NCI-H2029 (cell line): ENCODE data around the gene ANAPC5.
"Not testable (repeated sequence)": the region's sequence is repeated elsewhere in the genome, so short reads cannot be mapped to it uniquely, and the experiment has no call there.

ENCODE experiments used
- DNase-seq: peaks from one replicate; lab custom pipeline; 2025; lab: John Stamatoyannopoulos, UW

ANAPC5 gene

DNA sequence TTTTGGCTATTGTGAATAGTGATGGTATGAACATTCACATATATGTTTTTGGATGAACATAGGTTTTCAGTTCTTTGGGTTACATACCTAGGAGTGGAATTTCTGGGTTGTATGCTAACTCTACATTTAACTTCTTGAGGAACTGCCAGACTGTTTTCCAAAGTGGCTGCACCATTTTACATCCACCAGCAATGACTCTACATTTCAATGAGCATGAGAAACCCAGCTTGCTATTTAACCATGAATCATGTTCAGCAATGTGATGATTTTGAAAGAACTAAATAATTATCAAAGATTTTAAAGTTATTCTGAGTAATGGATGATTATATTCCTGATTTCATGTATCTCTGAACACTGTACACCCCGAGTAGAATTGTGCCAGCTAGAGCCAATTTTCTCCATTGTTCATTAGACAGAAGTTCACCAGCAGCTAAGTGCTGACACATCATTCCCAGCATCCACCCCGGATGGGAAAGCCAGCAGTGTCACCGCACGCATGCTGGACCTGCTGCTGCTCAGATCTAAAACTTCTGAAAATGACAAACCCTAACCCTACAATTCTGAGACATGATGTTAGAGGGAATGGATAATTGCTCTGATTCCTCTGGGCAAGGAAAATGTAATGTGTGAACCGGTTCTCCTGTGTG lies 13.3 kb upstream of the ANAPC5 start:
- no peak for DNase-seq

DNA sequence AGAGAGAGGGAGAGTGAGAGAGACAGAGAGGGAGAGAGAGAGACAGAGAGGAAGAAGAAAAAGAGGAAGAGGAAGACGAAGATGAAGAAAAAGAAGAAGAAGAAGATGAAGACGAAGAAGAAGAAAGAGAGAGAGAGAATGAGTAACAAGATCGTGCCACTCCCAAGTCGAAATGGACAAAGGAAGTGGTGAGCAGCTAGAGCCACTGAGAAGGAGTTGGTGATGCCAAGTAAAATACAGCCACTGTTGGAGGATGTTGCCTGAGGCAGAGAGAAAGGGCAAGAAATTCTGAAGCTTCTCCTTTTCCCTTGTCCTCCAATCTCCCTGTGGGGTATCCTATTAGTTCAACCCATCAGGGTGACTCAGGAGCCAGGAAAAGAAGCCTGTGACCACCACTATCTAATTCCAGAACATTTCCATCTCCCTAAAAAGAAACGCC lies 12.5 kb upstream of the ANAPC5 start:
- DNase-seq, result no peak

DNA sequence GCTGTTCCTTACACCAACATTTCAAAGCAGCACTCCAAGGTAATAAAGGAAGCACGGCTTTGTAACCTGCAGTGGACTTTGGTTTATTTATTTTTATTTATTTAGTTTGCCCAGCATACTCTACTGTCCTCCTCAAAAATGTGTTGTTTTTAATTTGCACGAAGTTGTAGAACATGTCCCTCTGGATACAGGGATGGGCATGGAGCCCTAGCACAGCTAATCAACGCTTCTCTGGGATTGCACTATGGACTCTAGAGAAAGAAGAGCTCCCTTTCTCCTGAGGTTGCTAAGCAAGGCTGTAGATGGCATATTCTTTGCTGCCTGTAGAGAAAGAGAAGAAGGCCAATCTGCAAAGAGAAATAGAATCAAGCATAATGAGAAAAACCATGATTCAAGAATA lies 5.9 kb upstream of the ANAPC5 start:
- DNase-seq, result no peak

DNA sequence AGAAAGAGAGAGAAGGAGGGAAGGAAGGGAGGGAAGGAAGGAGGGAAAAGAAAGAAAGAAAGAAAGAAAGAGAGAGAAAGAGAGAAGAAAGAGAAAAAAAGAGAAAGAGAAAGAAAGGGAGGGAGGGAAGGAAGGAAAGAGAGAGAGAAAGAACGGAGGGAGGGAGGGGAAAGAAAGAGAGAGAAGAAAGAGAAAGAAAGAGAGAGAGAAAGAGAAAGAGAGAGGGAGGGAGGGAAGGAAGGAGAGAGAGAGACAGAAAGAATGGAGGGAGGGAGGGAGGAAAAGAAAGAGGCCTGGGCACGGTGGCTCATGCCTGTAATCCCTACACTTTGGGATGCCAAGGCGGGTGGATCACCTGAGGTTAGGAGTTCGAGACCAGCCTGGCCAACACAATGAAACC lies 5.1 kb upstream of the ANAPC5 start:
- no peak for DNase-seq

DNA sequence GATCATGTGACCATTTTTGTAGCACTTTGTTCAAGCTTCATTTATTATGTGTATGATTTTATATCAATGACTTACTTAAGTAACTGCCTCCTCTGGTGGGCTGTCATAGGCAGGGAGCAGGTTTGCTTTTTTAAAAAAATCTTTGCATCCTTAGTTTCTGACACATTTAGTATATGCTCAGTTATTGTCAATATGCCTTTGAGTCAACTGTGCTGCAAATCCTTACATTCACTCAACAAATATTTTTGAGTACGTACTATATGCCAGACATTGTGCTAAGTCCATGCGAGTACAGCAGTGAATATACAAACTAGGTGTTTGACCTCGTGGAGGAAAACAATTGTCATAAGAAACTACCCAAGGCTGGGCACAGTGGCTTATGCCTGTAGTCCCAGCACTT lies 4.4 kb upstream of the ANAPC5 start:
- no peak for DNase-seq

DNA sequence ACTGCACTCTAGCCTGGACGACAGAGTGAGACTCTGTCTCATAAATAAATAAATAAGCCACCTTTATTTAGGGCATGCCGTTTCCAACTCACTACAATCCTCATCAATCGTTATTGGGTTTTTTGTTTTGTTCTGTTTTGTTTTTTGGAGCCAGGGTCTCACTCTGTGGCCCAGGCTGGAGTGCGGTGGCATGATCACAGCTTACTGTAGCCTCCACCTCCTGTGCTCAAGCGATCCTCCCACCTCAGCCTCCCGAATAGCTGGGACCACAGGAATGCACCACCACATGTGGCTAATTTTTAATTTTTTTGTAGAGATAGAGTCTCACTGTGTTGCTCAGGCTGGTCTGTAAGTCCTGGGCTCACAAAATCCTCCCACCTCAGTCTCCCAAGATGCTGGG lies 3.6 kb upstream of the ANAPC5 start:
- no peak for DNase-seq

DNA sequence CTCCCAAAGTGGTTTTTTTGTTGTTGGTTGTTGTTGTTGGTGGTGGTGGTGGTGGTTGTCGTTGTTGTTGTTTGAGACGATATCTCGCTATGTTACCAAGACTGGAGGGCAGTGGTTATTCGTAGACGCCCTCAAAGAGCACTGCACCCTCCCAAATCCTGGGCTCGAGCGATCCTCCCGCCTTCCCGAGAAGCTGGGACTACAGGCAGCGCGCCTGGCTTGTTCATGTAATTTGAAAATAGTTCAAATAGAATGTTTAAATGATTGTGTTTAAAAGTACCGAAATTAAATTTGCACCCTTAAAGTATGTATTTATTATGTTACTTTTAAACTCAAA lies 439 bp upstream of the ANAPC5 start:
- DNase-seq, result peak; percentile 73

DNA sequence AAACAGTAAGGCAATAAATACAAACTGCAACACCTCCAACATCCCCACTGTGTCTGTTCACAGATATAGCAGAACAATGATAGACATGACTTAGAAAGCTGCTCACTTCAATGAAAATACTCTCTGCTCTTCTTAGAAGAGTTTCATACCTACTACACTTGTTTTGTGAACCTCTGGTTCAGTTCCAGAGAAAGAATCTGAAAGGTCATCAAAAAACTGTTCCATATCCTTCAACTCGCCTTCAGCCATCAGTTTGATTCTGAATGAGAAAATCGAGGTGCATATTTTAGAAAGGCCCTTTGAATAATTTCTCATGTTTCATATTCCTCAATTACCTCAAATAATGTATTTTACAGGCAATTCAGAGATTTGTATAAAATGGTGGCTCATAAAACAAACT lies 5.5 kb downstream of the ANAPC5 start:
- no peak for DNase-seq

DNA sequence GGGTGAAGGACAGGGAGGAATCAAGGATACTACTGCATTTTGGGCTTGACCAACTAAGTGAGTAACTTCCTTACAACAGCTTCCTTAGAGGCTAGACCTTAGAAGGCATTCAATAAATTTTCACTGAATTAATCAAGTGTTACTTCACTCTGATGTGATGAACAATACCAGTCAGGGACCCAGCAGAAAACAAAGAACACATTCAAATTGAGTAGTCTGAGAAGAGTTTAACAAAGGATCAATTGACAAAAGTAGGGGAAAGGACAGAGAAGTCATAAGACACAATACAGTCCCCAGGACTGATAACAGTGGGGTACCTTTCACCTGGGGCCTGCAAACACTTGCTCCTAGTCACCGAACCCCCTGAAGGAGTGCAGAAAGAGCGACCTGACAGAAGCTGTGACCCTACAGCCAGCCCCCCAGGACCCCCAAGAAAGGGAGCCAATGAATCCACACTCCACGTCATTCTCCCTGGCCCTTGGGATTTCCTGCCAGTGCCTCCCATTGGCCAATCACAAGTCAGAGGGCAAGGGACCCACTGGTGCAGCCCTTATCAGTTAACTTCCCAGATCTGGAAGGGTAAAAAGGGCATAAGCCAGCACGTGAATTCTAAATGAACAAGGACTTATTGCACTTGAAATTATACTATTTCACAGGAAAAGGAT lies 6.9 kb downstream of the ANAPC5 start:
- no peak for DNase-seq

DNA sequence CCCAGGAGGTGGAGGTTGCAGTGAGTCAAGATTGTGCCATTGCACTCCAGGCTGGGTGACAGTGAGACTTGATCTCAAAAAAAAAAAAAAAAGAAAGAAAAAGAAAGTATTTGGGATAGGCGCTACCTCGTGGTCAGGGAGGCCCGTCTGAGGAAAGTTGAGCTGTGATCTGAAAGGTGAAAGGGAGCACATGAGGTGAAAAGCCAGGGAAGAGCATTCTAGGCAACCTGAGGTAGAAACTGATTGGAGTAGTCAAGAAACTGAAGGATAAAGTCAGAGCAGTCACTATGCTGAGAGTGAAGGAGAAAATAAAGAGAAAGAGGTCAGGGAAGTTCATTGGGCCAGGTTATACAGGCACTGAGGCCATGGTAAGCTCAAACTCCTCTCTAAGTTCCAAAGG lies 7.7 kb downstream of the ANAPC5 start:
- DNase-seq, result no peak

DNA sequence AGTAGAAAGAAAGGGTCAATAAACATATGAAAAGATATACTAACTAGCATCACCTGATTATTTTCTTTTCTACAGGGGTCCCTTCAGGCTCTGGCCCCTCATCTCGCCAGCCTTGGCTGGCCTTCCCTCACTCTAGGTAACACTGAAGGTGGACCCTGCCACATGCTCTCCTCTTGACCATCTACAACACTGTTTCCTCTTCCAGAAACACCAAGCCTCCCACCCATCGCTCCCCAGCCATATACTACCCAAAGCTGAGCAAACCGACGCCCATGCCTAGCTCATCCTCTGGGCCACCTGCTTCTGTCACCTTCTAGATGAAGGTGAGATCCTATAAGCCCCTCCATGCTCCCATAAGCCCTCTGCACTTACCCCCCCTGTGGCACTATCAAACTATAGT lies 14.8 kb downstream of the ANAPC5 start:
- DNase-seq, result no peak

DNA sequence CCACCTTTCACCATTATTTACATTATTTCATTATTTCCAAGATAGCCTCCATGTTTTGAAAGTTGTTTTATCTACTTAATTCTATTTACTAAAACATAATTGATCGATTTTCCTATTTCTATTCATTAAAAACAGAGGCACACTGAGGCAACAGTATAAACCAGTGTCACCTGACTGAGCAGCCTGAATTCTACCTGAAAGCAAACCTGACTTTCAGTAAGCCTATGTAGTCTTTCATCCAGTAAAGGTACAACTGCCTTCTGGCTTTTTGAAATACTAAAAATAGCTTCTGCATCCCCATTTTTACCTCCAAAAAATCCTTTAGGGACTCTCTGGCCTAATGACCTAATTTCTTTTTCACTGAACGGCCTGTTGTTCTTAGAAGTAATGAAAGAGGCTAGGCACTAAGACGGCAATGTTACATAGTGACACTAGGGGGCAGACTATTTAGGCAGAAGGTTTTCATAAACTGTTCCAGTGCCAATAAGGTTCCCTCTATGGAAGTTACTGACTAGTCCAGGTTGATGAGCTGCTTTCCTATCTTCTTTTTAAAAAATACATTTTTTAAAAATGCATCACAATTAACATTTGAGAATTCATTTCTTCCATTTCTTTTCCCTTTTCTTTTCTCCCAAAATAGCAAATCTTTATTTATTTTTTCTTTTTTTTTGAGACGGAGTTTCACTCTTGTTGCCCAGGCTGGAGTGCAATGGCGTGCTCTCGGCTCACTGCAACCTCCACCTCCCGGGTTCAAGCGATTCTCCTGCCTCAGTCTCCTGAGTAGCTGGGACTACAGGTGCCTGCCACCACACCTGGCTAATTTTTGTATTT lies 17.5 kb downstream of the ANAPC5 start:
- DNase-seq, result peak; percentile 45

DNA sequence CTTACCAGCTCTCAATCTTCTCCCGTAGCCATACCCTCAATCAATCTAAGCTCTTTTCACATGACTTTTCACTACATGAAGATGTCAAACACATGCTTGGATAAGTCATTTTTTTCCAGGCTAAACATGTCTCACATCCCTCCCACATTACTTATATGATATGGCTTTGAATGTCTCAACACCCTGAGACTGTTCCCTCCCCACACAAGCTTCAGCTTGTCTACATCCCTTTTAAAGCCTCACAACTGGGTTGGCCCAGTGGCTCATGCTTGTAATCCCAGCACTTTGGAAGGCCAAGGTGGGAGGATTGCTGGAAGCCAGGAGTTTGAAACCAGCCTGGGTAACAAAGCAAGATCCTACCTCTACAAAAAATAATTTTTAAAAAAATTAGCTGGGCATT lies 18.5 kb downstream of the ANAPC5 start:
- no peak for DNase-seq

DNA sequence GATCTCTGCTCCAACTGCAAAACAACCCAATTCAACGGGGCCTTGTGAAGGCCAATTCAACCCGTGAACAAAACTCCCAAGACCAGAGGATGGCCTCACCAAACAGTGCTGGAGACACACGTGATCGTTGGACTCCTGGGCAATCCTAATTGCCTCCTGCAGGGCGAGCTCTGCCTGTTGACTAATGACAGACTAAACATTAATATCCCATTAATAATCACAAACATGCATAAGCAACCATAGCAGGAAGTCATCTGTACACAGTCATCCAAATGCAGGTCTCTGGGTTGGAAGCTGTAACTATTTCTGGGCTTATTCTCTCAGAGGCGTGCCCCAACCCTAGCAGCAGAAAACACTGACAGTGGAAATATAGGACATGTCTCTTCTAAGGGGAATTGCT lies 21.0 kb downstream of the ANAPC5 start:
- DNase-seq, result no peak

DNA sequence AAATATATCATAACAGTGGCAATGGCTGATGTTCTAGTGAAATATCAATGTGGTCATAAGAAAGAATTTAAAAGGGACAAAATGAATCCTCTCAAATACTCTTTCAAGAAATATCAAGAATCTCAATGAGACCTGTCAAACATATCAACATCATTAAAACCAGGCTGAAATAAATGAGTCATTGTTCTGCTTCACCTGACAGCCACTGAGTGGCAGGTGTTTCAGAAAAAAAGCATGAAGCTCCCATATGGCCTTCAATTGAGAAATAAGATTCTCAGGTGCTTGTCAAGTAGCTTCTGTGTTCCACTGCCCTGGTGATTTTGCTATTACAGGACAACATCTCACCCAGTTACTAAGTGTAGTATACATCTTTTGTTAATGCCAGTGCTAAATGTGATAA lies 21.5 kb downstream of the ANAPC5 start:
- DNase-seq, result no peak

DNA sequence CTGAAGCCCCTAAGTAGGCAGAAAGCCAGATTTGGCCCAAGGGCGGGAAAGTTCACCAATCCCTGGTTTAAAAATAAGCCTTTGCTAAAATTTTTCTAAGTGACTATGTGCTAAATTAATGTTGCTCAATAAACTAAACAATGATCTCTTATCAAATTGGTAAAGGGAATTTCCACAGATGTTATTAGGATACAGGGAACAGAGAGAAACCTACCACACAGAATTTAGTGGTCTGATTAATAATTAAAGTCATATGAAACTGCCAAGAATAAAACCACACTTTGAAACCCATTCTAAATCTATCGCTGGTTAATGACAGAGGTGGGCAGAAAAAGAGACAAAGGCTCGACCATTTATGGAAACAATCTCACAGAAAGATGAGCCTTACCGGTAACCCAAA lies 22.0 kb downstream of the ANAPC5 start:
- DNase-seq, result no peak

DNA sequence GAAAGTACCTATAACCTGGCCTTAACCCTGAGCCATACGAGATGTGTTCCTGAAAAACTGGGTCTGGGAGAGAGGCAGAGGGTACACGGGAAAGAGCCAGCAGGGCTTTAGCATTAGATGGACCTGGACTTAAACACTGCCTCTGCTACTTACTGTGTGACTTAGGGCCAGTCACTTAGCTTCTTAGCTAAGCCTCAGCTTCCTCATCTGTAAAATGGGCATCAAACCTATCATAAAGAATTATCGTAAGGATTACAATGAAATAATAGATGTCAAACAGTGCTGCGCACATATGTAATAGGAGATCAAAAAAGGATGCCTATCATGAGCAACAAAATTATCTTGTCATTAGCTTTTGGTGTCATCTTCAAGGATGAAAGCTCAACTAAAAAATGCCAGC lies 23.6 kb downstream of the ANAPC5 start:
- DNase-seq, result no peak

DNA sequence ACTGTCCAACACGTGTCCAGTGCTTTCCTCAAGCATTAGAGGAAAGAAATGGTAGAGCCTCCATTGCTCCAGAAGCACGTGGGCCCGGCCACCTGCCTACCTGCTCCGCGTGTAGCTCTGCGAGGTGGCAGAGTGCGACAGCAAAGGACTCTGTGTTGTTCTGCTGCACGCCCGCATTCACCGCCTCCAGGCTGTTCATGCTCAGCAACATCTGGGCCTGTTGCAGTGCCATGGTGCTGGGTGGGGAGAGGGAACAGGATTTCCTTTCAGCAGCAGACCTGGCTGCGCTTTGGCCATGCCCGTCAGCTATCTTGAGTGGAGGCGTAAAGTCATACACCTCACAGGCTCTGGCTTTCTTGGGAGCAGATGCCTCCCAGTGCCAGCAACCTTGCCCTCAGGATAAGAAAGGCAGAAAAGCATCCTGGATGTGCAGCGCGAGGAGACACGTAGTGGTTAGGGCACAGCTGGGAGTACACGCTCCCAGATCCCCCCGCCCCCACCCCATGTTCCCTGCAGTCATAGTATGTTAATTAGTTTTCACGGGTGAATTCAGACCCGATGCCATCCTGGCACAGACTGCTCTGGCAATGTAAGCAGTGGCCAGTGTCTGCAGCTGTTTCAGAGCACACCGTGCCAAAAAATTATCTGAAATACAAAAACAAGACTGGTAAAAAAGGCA lies 25.1 kb downstream of the ANAPC5 start:
- no peak for DNase-seq

DNA sequence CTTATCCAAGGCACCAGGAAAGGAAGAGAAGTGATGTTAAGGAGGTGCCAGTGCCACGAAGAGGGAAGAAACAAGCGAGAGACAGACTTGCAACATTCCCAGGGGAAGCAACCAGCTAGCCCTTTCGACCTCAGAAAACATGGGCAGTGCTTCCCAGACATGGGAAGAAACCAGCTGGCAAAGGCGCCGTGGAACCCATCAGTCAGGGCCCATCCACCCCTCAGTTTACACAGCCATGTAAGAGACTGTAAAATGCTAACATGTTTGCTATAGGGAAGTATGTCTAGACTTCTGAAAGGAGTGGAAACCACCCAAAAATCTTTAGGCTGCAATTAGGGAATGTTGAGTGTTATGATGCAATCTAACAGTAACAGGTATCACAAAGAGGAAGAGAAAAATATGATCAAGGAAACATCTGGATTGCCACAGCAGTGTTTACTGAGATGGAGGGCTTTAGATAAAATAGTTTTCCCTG lies 26.3 kb downstream of the ANAPC5 start:
- no peak for DNase-seq

DNA sequence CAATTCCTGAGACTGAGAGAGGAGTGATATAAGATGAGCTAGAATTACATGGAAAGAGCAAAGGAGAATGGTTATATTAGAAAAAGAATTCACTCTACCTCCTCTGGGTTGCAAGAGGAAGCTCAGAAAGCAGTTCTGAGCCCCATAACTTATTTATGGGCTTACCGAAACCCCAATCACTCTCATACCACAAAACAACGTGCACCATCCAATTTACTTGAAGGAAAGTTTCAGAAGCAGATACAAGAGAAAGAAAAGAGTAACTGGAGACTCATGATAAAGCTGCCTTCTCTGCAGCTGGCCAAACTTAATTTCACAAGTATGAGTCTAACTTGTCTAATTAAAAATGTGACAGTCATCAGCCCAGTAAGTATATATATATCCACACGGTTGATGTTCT lies 28.3 kb downstream of the ANAPC5 start:
- no peak for DNase-seq

DNA sequence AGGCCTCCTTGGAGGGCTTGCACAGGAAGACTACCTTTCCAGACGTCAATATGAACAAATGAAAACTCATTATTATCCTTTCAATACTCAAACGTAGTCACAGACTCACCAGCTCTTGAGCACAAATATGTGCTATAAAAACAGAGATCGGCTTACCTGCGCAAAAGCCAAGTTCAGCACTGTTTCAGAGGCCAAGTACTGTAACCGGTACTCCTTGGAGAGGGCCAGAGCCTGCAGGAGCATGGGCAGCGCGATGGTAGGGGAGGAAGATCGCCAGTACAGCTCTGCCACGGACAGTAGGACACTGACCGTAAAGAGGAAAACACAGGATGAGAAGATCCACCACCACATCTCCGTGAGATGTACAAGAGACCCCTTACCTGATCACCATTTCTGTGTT lies 34.1 kb downstream of the ANAPC5 start:
- no peak for DNase-seq

DNA sequence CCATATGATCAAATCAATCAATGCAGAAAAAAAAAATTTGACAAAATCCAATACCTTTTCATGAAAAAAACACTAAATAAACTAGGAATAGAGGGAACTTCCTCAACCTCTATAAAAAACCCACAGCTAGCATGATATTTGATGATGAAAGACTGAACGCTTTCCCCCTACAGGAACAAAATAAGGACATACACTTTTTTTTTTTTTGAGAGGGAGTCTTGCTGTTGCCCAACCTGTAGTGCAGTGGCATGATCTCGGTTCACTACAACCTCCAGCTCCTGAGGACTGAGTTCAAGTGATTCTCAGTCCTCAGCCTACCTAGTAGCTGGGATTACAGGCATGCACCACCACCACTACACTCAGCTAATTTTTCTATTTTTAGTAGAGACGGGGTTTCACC lies 37.8 kb downstream of the ANAPC5 start:
- no peak for DNase-seq

DNA sequence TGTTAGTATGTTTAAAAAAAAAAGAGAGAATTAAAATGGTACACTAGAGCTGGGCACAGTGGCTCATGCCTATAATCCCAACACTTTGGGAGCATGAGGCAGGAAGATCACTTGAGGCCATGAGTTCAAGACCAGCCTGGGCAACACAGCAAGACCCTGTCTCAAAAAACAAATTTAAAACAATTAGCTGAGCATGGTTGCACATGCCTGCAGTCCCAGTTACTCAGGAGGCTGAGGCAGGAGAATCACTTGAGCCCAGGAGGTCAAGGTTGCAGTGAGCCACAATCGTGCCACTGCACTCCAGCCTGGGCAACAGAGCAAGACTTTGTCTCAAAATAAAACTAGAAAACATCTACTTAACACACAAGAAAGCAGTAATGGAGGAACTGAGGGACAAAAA lies 42.0 kb downstream of the ANAPC5 start:
- not testable (repeated sequence) for DNase-seq
